GM19240 (cell line): Measurements from ENCODE around the gene SERPINA1.
"Not testable (repeated sequence)": the region's sequence is repeated elsewhere in the genome, so short reads cannot be mapped to it uniquely, and the experiment has no call there.

Source experiments
- DNase-seq: peaks from one replicate; pipeline ENCODE4 v3.0.0; 2011; ENCODE audit warnings: low spot score; ENCODE audit not compliant: insufficient read length

Gene SERPINA1

DNA sequence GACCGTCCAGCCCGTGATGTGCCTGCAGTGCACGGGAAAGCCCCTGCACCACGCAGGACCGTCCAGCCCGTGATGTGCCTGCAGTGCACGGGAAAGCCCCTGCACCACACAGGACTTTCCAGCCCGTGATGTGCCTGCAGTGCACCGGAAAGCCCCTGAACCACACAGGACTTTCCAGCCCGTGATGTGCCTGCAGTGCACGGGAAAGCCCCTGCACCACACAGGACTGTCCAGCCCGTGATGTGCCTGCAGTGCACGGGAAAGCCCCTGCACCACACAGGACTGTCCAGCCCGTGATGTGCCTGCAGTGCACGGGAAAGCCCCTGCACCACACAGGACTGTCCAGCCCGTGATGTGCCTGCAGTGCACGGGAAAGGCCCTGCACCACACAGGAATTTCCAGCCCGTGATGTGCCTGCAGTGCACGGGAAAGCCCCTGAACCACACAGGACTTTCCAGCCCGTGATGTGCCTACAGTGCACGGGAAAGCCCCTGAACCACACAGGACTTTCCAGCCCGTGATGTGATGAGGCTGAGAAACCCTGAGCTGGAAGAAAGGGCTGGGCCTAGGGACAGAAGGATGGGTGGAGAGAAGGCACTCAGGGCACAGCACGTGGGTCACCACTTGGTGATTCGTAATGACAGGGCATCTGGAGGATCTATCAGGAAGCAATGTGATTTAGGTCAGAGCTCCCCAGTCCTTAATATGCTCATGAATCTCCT lies 42.2 kb downstream of the SERPINA1 start:
- DNase-seq = not testable (repeated sequence)

DNA sequence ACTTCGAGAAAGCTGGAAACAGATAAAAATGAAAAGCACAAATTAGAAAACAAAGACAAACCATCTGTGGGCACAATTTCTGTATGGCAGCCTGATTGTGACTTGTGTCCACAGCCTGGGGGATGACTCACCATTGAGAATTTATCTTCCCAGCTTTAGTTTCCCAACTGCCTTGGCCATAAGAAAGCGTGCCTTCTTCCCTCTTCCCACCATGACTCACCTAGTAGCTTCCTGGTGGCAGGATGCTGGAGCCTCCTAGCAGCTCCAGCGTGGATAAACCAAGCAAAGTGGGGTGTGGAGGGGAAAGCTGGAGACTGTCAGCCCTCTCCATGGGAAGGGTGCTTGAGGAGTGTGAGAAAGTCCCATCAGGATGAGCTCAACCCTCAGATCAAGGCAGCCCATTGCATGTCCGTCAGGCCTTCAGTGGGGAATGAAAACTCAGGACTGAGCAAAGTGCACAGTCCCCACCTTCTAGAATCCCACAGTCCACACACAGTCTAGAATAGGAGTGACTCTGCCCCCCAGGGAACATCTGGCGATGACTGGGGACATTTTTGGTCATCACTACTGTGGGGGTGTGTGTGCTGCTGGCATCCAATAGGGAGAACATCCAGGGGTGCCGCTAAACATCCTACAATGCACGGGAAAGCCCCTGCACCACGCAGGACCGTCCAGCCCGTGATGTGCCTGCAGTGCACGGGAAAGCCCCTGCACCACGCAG lies 42.9 kb downstream of the SERPINA1 start:
- DNase-seq = no peak

DNA sequence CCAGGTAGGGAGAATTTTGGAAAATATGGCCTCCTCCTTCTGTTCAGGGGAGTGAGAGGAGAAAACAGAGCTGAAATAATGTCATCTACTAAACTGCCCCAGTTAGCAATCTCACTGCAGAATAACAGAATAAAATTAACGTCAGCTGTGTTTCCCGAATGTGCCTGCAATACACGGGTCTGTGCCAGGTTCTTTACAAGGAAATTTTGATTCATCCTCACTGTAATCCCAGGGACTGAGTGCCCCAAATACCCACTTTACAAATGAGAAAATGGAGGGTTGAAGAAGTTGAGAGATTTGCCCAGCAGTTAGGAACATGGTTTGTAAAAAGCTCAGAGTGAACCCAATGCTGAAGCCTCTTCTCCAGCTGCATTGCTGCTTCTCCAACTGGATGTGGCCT lies 44.0 kb downstream of the SERPINA1 start:
- DNase-seq = no peak

DNA sequence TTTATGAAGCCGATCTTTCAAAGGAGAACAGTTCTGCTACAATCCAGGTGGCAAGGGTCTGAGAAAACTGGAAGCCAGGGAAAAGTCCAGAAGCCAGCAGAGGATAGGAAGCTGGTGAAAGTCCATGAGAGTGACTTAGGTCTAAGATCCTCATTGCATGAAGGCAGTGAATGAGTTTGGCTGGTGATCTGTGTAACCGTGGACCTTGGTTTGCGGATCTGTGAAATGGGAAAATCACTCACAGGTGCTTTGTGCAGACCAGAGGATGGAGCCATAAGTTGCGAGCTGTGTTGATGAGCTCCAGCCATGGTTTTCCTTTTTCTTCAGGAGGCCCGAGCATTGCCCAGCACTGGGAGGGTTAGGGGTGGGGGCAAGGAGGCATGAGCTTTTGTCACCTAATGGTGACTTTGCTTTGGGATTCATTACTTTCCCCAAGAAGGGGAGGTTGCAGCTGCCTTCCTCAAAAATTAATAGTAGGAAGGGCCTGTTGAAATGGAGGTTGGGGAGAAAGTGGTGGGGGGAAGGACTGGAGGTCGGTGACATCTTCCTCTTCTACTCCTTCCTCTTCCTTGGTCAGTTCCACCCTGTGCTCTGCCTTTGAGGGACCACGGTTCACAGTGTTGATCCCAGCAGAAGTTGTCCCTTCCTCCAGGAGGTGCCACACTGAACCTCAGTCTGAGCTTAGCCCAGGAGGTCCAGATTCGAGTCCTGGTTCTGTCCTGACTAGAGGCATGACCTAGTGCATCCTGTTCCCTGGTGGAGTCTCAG lies 45.0 kb downstream of the SERPINA1 start:
- no peak for DNase-seq

DNA sequence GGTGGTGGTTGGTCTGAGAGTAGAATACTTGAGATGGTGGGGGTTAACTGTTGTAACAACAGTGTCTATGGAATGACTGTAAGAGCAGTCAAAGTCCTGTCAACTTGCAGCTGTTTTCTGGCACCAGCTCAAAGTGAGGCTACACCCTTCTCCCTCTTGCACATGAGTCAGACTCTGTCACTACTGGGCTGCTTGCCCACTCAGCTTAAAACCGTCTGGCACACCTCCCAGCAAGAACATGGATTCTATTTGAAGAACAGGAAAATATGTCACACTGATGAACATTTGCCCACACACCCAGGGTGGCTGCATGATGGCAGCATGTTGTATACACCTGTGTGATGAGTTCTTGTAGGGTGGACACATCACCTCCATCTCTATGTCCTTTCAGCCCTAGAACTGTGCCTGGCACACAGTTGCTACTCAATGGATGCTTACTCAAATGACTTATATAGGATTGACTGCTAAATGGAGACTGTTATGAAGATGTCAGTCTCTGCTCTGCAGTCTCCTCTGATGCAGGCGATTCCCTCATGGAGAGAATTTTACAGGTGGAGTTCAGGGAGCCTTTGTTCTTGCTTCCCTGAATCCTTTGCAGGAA lies 46.0 kb downstream of the SERPINA1 start:
- DNase-seq = no peak

DNA sequence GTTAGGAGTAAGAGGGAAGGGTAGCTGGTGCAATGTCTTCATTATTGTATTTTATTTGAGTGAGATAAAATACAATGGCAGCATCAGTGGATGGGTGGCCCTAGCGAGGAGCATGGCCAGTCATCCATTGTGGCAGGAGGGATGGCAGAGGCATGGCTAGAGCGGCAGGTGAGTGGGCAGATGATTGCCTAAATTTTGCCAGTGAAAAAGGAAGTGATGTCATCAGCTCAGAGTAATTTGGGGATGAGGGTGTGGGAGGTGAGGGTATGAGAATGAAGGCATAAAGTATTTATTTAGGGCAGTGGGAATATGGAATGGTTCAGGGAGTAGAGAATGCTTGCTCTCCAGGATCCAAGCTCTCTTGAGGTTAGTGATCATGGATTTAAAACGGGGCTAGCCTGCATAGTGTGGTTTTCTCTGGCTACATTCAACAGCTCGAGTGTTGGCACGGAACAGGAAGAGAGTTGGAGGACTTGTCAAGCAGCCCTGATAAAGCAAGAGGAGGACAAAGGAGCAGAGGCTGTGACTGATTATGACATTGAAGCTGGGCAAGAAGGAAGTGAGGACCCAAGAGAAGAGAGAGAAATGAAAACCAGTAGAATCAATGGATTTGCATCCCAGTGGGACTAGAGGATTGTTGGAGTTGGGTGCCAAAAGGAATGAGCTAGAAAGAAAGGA lies 46.6 kb downstream of the SERPINA1 start:
- DNase-seq = no peak

DNA sequence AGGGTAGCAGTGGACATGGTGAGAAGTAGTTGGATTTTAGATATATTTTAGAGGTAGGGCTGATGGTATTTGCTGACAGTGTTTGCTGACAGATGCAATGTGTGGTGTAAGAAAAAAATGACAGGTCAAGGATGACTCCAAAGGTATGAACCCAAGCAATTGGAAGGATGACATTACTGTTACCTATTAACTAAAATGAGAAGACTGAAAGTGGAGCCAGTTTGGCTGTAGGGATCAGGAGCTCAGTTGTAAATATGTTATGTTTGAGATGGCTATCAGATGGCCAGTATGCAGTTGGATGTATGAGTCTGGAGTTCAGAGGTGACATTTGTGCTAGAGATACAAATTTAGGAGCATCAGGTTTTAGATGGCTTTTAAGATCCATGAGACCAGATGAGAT lies 47.9 kb downstream of the SERPINA1 start:
- DNase-seq = no peak

DNA sequence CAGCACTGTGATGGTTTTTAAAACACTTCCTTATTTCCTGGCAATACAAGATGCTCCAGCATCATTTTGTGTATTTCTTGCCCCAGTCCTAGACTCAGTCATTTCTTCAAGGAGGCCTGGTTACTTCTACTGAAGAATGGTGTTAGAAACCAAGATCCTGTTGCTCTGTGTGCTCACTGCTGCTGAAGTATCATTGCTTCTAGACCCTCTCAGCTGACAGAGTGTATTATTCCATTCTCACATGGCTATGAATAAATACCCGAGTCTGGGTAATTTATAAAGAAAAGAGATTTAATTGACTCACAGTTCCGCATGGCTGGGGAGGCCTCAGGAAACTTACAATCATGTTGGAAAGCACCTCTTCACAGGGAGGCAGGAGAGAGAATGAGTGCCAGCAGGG lies 50.4 kb downstream of the SERPINA1 start:
- DNase-seq = no peak

DNA sequence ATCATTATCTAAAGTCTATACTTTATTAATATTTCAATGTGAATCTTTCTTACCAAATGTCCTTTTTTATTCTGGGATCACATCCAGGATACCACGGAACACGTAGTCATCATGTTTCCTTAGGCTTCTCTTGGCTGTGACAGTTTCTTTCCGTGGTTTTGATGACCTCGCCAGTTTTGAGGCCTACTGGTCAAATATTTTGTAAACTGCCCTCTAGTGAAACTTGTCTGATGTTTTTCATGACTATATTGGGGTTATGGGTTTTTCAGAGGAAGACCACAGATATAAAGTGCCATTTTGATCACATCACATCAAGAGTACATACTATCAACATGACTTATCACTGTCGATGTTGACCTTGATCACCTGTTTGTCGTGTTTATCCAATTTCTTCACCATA lies 51.1 kb downstream of the SERPINA1 start:
- DNase-seq = no peak

DNA sequence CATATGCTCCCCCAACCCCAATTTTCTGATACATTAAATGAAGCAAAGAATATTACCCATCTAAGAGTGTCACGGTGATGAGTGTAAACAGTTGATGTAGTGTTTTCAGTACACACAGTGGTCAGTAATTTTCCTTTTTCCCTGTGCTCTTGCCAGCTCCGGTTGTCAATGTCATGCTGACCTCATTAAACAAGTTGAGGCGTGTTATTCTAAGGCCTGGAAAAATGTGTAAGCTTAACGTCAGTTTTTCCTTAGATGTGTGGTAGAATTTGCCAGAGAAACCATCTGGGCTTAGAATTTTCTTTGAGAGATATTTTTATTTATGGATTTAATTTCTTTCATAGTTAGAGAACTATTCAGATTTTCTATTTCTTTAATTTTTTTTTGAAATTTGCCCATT lies 53.5 kb downstream of the SERPINA1 start:
- DNase-seq = no peak

DNA sequence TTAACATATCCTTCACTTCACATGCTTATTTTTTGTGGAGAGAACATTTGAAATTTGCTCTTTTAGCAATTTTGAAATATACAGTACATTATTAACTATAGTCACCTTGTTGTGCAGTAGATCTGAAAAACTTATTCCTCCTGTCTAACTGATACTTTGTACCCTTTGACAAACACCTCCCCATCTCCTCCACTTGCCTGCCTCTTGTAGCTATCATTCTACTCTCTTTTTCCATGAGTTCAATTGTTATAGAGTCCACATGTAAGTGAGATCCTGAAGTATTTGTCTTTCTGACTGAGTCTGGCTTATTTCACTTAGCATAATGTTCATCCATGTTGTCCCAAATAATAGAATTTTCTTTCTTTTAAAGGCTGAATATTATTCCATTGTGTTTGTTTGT lies 55.8 kb downstream of the SERPINA1 start:
- DNase-seq = no peak

DNA sequence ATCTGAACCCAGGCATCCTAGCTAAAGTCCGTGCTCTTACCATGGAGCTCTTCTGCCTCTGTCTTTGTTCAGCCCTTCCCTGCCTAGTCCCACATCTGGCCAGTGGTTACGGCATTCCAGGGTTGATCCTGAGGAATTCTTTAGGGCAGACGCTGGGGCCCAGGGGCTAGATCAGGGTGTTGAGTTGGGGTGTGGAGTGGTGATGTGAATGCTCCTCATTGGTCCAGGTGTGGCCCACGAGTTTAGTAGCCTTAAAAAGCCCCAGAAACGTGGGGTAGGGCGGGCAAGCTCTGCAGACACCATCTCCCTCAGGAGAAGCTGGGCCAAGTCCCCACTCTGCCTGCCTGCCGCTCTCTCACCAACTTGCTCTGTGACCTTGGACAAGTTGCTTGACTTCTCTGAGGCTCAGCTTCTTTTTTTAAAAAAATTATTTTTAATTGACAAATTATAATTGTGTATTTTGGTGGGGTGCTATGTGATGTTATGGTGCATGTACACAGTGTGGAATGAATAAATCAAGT lies 56.3 kb downstream of the SERPINA1 start:
- no peak for DNase-seq

DNA sequence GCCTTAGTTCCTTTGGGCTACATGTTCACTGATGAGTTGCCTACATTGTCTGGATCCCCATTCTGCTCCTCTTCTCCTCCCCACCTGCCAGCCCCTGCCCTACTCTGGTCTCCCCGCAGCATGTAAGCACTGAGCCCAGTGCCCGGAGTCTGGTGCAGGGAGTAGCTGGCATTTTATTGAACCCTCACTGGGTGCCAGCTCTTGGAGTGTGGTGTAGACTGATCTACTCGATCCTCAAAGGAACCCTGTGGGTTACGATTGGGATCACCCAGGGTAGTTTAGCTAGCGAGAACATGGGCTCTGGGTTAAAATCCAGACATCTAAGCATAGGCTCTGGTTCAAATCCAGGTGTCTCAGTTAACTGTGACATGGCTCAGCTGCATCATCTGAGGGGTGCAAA lies 56.9 kb downstream of the SERPINA1 start:
- no peak for DNase-seq

DNA sequence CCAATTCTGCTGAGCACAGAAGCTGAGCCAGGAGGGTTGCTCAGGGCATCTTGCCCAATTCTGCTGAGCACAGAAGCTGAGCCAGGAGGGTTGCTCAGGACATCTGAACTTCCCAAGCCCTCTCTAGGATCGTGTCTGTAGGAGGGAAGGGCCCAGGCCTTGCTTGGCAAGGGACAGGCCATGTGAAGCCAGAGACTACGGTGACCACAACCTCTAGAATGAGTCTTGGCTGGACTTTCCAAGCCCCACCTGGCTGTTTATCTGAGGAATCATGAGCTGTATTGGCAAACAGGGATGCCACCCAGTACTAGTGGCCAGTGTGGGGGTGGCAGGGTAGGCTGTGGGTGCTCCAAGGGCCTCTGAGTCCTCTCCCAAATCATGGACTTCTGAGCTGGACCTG lies 57.5 kb downstream of the SERPINA1 start:
- no peak for DNase-seq

DNA sequence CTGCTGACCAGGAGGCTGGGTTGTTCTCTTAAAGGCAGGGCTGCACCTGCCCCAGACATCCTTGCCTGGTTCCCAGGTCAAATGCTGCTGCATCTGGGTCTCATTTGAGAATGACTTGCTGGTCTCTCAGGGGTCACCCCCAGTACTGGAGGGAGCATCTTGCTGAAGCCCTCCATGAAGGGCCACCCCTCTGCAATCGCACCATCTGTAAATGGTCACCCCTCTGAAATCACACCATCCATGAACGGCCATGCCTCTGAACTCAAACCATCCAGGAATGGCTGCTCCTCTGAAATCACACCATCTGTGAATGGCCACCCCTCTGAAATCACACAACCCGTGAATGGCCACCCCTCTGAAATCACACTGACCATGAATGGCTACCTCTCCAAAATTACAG lies 58.0 kb downstream of the SERPINA1 start:
- DNase-seq = no peak

DNA sequence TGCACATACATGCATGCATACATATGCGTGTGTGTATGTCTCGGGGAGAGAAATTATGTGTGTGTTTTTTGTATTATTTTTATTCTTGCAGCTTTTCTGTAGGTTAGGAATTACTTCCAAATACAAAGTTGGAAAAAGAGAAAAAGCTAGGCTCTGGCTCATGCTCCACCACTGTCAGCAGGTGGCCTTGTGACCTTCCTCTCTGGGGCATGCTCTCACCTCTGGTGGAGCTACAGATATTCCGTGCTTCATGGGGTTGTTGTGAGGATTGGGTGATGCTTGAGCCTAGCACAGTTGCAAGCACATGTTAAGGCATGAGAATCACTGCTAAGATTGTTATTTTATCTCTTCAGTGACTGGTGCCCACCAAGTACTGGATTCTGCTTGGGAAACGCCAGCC lies 58.5 kb downstream of the SERPINA1 start:
- no peak for DNase-seq

DNA sequence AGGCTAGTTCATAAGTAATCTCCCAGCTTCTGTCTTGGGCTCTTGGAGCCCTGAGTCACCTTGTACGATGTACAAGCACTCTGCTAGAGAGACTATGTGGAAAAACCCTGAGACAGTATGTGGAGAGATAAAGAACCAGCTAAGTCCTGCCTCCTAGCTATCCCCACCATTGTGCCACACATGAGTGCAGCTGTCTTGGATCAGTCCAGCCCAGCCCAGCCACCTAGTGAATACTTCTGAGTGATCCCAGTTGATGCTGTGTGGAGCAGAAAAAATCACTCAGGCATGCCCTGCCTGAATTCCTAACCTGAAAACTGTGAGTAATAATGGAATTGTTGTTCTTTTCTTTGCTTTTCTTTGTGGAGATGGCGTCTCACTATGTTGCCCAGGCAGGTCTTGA lies 60.2 kb downstream of the SERPINA1 start:
- DNase-seq = no peak
